Liver (tissue), 9 donors: Measurements from ENCODE around the gene TMEM42. TPM values are rescaled to one million over a fixed set of nuclear protein-coding genes. Genes with fewer than 3 reads are reported as not detected.

Experiments used
- DNase-seq: peaks from one replicate; pipeline ENCODE4 v3.0.0-alpha.2; 2017; ENCODE audit warnings: low spot score
- H3K27ac ChIP-seq, 2 donors: one replicate each; pipeline ENCODE4 v1.7.0; 2013; ENCODE audit warnings: inconsistent platforms in 2 of 2, low read length in 2 of 2, control low read depth in 1 of 2, low read depth in 1 of 2, mild to moderate bottlenecking in 1 of 2
- H3K27me3 ChIP-seq, 4 donors: one replicate each; pipeline versions ENCODE4 v1.6.1 to v1.7.0; 2013; ENCODE audit warnings: low read length in 3 of 4, inconsistent platforms in 1 of 4, mild to moderate bottlenecking in 1 of 4, moderate library complexity in 1 of 4; ENCODE audit not compliant: control insufficient read depth in 4 of 4, insufficient read depth in 4 of 4
- H3K36me3 ChIP-seq, 4 donors: one replicate each; pipeline versions ENCODE4 v1.6.1 to v1.7.0; 2013; ENCODE audit warnings: low read length in 3 of 4, mild to moderate bottlenecking in 3 of 4, low read depth in 1 of 4, moderate library complexity in 1 of 4; ENCODE audit not compliant: control insufficient read depth in 4 of 4, insufficient read depth in 3 of 4
- H3K4me1 ChIP-seq, 4 donors: one replicate each; pipeline versions ENCODE4 v1.6.1 to v1.7.0; 2013; ENCODE audit warnings: low read length in 3 of 4, mild to moderate bottlenecking in 3 of 4, moderate library complexity in 1 of 4; ENCODE audit not compliant: control insufficient read depth in 4 of 4, insufficient read depth in 4 of 4
- H3K4me3 ChIP-seq, 3 donors: one replicate each; pipeline versions ENCODE4 v1.6.1 to v1.7.0; 2013; ENCODE audit warnings: low read length in 3 of 3, control low read depth in 1 of 3, low read depth in 1 of 3, mild to moderate bottlenecking in 1 of 3
- H3K9ac ChIP-seq, 2 donors: one replicate each; pipeline ENCODE4 v1.7.0; 2013; ENCODE audit warnings: low read length in 2 of 2, mild to moderate bottlenecking in 2 of 2, moderate library complexity in 2 of 2, control low read depth in 1 of 2, low read depth in 1 of 2
- H3K9me3 ChIP-seq, 4 donors: one replicate each; pipeline versions ENCODE4 v1.6.1 to v1.7.0; 2013; ENCODE audit warnings: low read length in 3 of 4; ENCODE audit not compliant: control insufficient read depth in 4 of 4
- CTCF ChIP-seq: fragments of 150-350 bp; IDR thresholded peaks from 2 replicates; pipeline ENCODE4 v1.5.1; 2017; ENCODE audit warnings: improper control_type of control experiment, low read depth, low read length; ENCODE audit not compliant: missing input control
- FOXA1 ChIP-seq: IDR thresholded peaks from 2 replicates; pipeline ENCODE4 v1.6.1; 2016; ENCODE audit warnings: antibody characterized with exemption
- FOXA2 ChIP-seq: IDR thresholded peaks from 2 replicates; pipeline ENCODE4 v1.6.1; 2016; ENCODE audit warnings: antibody characterized with exemption
- GABPA ChIP-seq, 2 donors: IDR thresholded peaks in 1 of 2; conservative IDR thresholded peaks in 1 of 2; 2 replicates each; pipeline ENCODE4 v1.6.1; 2016; ENCODE audit warnings: antibody characterized with exemption in 2 of 2, mild to moderate bottlenecking in 1 of 2, moderate library complexity in 1 of 2
- HNF4G ChIP-seq: IDR thresholded peaks from 2 replicates; pipeline ENCODE4 v1.6.1; 2016; ENCODE audit warnings: antibody characterized with exemption
- RAD21 ChIP-seq, 2 donors: IDR thresholded peaks; 2 replicates each; pipeline ENCODE4 v1.6.1; 2016; ENCODE audit warnings: antibody characterized with exemption in 2 of 2, mild to moderate bottlenecking in 2 of 2
- REST ChIP-seq: IDR thresholded peaks from 2 replicates; pipeline ENCODE4 v1.6.1; 2016; ENCODE audit warnings: antibody characterized with exemption, mild to moderate bottlenecking
- SP1 ChIP-seq: IDR thresholded peaks from 2 replicates; pipeline ENCODE4 v1.6.1; 2018; ENCODE audit warnings: antibody characterized with exemption, mild to moderate bottlenecking
- TAF1 ChIP-seq: conservative IDR thresholded peaks from 2 replicates; pipeline ENCODE4 v1.6.1; 2016; ENCODE audit warnings: antibody characterized with exemption, mild to moderate bottlenecking
- ZBTB33 ChIP-seq: IDR thresholded peaks from 2 replicates; pipeline ENCODE4 v1.6.1; 2016; ENCODE audit warnings: antibody characterized with exemption
- WGBS: extraction: QIAGEN DNeasy Blood & Tissue Kit; methylation state at CpG from one replicate; pipeline ENCODE4 v1.1.7; 2013; 5-methylcytosine and 5-hydroxymethylcytosine counted together
- polyA plus RNA-seq, 2 donors: library from polyadenylated mRNA; stranded (reverse) in 1 of 2; unstranded in 1 of 2; fragments of 200-250 nt in 1 of 2; fragments of >200 nt in 1 of 2; fragmentation: Nextera tagmentation in 1 of 2; extraction: Ambion mirVana in 1 of 2; gene quantifications; one replicate each; pipeline versions ENCODE4 v1.2.1 to v1.2.3, GENCODE V29; 2013 to 2015
- total RNA-seq, 2 donors: library from RNA; depleted of rRNA; stranded (reverse); fragments of >200 nt; gene quantifications; one replicate each; pipeline ENCODE4 v1.2.3, GENCODE V29; 2014
- donor health status: healthy.
- donor health status: healthy.
- donor health status: healthy.
- donor health status: healthy.
- donor health status: healthy.

TMEM42 gene
- total and polyA plus RNA-seq, 4 donors, result 5.8 to 9.9 (median 8.1) TPM

GRCh38 chr3:44870375-44871061 is 8.8 kb downstream of the TMEM42 start (continued):
- TF ChIP-seq REST (peak; percentile 38), GABPA (IDR thresholded peaks at IDR 0.05 in 1 of 2, conservative IDR thresholded peaks at IDR 0.05 in 1 of 2) (no peak), TAF1 (no peak), SP1 (peak; percentile 67), HNF4G (no peak), RAD21 (IDR thresholded peaks at IDR 0.05) (peak; percentile 40 to 58), ZBTB33 (peak; percentile 85), FOXA2 (peak; percentile 100)

- Histone ChIP-seq H3K9ac (no peak within 1 kb of the TSS), H3K27ac (no peak within 1 kb of the TSS), H3K4me3 (no peak within 1 kb of the TSS), H3K36me3 (no peaks in the 10 kb centered on the region), H3K27me3 (no peaks in the 10 kb centered on the region), H3K9me3 (no peaks in the 10 kb centered on the region), H3K4me1 (peaks cover 5 to 20% (median 13%) of the 10 kb centered on the region in 4 donors)
- DNase-seq, result no peak
- TF ChIP-seq TAF1 (no peak), ZBTB33 (no peak), FOXA1 (no peak), CTCF (no peak), SP1 (no peak), HNF4G (no peak), FOXA2 (no peak)
- WGBS, result 86% methylated on average over 5 of the region's 5 CpGs
Observed at GRCh38 chr3:44874308-44874707, 12.6 kb downstream of the TMEM42 start, which contains the start of gene TGM4. TSS of gene TGM4 (plus strand) at chr3:44874608. CDS start at chr3:44874679, 71 bp downstream.
